Hepatocyte (in vitro differentiated cells): Measurements from ENCODE around the gene KRTAP22-1.

Experiments used
- CTCF ChIP-seq: fragments of 200-600 bp; sonication (generic); IDR thresholded peaks from 2 replicates; pipeline ENCODE4 v1.5.1; 2016; ENCODE audit warnings: antibody characterized with exemption, mild to moderate bottlenecking; ENCODE audit not compliant: poor library complexity
- EZH2 ChIP-seq: fragments of 200-600 bp; sonication (generic); IDR thresholded peaks from 2 replicates; pipeline ENCODE4 v1.6.1; 2016; ENCODE audit warnings: antibody characterized with exemption, mild to moderate bottlenecking, borderline replicate concordance

DNA sequence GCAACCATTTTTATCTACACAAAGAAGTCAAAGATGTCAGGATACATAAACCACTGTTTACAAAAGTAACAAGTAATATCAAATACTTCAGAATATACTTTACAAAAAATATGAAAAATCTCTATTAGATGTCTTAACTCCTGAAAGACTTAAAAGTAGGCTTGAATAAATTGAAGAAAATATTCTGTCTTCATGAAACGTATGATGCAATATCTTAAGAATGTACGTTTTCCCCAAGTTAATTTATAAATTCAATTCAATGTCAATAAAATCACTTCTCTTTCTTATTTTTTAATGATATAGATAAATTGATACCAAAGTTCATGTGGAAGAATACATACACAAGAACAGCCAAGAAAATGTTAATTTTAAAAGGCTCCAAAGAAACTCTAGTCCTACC lies 45.8 kb upstream of the KRTAP22-1 start:
- TF ChIP-seq CTCF (no peak), EZH2 (no peak)
